GM18951 (cell line): ENCODE data around the gene TGFB3.
"Not testable (repeated sequence)": the region's sequence is repeated elsewhere in the genome, so short reads cannot be mapped to it uniquely, and the experiment has no call there.

Source experiments
- POLR2A ChIP-seq: IDR thresholded peaks from 4 replicates; pipeline ENCODE4 v1.6.1; 2011; ENCODE audit warnings: mild to moderate bottlenecking; ENCODE audit not compliant: insufficient read length, insufficient read depth; ENCODE audit errors: extremely low read depth
- in situ Hi-C: fragments of 300-500 bp; cut with MboI; formaldehyde crosslinking; loops from one replicate; pipeline ENCODE4 v1.12.0; 2022; ENCODE audit warnings: low sequenced_read_pairs, mixed read lengths, inconsistent platforms; ENCODE audit not compliant: unreplicated experiment

Gene TGFB3

GRCh38 chr14:75961662-75962061, 20.1 kb downstream of the TGFB3 start:
- in situ Hi-C loops: no loop called here
- TF ChIP-seq POLR2A: no peak

DNA sequence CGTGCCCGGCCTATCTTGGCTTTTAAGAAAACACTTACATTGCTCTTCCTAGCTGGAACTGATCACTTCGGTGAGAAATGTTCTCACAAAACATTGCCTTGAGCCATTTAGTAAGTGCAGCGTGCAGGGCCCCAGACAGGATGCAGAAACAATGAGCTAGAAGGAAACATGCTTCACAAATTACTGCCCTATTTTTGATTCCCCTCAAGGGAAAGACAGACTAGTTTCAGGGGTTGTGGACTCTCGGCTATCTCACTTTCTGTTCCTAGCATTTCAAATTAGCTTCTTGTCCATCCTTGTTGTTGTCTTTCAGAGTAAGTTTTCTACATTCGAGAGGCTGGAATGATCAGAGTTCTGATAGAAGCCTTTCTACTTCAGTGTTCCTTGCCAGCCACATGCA, 21.6 kb downstream of the TGFB3 start:
- in situ Hi-C loops: no loop called here
- TF ChIP-seq POLR2A: no peak

DNA sequence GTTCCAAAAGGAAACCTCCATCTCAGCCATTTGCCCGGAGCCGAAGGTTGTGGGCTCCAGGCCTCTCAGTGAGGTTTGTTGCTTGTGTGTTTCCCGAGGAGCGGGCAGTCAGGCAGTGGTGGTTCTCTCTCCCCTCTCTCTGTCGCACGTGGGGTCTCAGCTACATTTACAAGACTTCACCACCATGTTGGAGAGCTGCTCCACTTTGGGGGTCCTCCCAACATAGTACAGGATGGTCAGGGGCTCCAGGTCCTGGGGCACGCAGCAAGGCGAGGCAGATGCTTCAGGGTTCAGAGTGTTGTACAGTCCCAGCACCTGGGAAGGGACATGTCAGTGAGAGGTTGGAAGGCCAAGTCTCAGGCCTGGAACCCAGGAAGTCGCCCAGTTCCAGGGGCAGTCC, 22.8 kb downstream of the TGFB3 start:
- no peak for TF ChIP-seq POLR2A
- in situ Hi-C loops: no loop called here

DNA sequence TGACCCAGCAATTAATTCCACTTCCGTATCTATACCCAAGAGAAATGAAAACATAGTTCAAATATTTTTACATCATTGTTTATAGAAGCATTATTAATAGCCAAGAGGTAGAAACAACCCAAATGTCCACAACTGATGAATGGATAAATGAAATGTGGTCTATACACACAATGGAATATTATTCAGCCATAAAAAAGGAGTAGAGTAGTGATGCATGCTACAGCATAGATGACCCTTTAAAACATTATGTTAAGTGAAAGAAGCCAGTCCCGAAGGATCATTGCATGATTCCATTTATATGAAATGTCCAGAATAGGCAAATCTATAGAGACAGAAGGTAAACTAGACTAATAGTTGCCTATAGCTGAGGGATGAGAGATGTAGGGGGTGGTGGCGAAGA, 29.3 kb downstream of the TGFB3 start:
- in situ Hi-C loops: no loop called here

DNA sequence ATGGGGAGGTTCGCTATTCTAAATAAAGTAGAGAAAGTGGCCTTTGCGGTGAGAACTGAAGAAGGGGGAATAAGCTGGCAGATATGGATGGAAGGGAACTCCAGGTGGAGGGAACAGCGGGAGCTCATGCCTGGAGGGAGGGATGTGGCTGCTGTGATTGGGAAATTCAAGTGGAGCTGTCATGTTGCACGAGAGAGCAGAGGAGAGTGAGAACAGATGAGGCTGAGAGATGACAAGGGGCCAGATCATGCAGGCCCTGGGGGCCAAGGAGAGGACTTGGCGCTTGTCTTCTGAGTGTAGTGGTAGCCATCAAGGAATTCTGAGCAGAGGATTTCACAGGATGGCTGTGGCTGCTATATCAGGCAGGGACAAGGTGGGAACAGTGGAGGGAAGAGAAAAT, 35.0 kb downstream of the TGFB3 start:
- in situ Hi-C loops: no loop called here
- TF ChIP-seq POLR2A: no peak

More for the DNA sequence above, 29.3 kb downstream of the TGFB3 start:
- no peak for TF ChIP-seq POLR2A

DNA sequence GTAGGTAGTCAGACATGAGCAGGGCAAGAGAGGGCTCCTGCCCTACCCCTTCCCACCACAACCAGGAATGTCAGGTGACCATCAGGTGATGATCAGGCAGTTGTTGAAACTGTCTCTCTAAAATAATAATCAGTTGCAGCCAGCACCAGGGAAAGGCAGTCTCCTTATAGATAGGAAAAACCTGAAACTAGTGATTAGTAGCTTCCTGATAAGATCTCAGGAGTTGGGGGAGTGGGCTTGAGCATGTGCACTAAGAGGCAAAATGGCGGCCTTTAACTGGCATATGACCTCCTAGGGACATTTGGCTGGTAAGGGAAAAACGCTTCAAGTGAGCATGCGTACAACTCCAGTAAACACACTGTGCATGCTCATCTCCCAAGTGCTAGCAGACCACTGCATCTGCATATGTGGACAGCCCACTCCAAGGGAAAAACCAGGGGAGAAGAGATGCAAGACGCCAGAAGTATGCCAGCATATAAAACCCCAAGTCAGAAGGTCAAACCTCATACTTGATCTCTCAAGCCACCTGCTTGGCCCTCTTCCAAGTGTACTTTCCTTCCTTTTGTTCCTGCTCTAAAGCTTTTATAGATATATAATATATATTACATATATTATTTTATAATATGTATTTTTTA, 37.1 kb downstream of the TGFB3 start:
- in situ Hi-C loops: no loop called here
- no peak for TF ChIP-seq POLR2A

- in situ Hi-C loops: no loop called here
- TF ChIP-seq POLR2A: no peak
Observed at GRCh38 chr14:75941030-75941429, 40.8 kb downstream of the TGFB3 start.

GRCh38 chr14:75939200-75939599, 42.6 kb downstream of the TGFB3 start:
- TF ChIP-seq POLR2A: no peak
- in situ Hi-C loops: no loop called here

DNA sequence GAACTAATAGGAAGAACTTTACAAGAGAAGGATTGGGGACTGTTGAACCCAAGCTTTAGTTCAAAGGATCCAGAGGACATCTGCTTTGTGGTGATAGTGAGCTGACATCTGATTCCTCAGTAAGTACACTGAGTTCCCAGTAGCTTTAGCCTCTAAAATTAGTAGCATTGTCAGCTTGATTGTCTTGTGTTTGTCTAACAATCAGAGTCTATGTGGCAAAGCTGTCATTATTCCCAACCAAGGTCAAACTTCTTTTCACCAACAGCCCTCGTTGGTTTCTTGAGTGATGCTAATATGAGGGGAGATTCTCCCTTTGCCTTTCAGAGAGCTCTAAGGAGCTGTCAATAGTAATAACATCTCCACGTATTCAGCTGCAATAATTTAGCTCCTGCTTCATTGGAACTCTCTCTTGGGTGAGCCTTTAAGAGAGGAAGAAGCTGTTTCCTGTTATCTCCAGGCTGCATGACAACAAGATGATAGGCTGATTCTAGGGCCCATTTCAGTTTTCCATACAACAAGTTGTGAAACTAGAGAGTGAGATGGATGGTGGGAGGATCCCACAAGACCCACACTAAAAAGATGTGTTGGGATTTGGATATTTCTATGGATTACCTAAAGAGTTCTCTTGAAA, 46.7 kb downstream of the TGFB3 start:
- in situ Hi-C loops: no loop called here
- no peak for TF ChIP-seq POLR2A

- in situ Hi-C loops: no loop called here
- TF ChIP-seq POLR2A: no peak
Observed at GRCh38 chr14:75933712-75934296, 48.0 kb downstream of the TGFB3 start.

GRCh38 chr14:75928690-75929181, 53.1 kb downstream of the TGFB3 start:
- no peak for TF ChIP-seq POLR2A
- in situ Hi-C loops: no loop called here

DNA sequence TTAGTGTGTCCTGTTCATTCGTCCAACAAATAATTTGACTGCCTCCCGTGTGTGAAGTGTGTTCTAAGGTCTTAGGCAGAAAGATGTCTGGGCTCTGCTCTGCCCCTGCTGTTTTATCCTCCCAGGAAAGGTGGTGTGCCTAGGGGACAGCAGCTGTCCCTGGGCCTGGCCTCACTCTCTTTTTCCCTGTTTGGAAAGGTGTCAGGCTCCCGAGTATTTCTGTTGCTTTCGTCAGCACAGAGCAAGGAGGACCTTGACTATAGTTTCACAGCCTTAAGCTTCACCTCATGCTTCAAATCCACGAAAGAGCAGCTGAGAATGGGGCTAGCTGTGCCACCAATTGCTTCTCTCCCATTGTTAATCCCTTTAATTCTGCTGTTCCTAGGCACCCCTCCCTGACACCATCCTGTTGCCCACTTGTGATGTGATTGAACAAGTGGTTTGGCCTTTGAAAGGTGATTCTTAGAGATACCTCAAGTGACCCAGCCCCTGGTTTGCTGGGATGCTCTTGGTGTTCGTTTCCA, 54.2 kb downstream of the TGFB3 start:
- no peak for TF ChIP-seq POLR2A
- in situ Hi-C loops: no loop called here

DNA sequence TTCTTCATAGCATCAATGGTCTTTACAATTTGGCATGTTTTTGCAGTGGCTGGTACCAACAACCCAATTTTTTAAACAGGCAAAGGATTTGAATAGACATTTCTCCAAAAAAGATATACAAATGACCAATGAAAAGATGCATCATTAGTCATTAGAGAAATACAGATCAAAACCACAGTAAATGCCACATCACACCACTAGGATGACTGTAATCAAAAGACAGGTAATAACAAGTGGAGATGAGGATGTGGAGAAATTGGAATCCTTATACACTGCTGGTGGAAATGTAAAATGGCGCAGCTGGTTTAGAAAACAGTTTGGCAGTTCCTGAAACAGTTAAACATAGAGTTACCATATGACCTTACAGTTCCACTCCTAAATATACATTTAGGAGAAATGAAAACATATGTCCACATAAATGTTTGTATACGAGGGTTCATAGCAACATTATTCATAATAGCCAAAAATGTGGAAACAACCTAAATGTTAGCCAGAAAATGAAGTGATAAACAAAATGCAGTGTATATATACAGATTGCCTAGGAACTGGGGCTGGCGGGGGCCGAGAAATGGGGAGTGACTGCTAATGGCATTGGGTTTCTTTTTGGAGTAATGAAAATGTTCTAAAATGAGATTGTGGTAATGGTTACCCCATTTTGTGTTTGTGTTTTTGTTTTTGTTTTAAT, 55.2 kb downstream of the TGFB3 start:
- no peak for TF ChIP-seq POLR2A
- in situ Hi-C loops: no loop called here

DNA sequence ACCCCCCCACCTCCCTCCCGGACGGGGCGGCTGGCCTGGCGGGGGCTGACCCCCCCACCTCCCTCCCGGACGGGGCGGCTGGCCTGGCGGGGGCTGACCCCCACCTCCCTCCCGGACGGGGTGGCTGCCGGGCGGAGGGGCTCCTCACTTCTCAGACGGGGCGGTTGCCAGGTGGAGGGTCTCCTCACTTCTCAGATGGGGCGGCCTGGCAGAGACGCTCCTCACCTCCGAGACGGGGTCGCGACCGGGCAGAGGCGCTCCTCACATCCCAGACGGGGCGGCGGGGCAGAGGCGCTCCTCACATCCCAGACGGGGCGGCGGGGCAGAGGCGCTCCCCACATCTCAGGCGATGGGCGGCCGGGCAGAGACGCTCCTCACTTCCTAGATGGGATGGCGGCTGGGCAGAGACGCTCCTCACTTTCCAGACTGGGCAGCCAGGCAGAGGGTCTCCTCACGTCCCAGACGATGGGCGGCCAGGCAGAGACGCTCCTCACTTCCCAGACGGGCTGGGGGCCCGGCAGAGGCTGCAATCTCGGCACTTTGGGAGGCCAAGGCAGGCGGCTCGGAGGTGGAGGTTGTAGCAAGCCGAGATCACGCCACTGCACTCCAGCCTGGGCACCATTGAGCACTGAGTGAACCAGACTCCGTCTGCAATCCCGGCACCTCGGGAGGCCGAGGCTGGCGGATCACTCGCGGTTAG, 56.5 kb downstream of the TGFB3 start:
- in situ Hi-C loops: not testable (repeated sequence)

GRCh38 chr14:75920421-75920820, 61.4 kb downstream of the TGFB3 start:
- in situ Hi-C loops: not testable (repeated sequence)
